Measurements from ENCODE around the gene GPR155.

DNA sequence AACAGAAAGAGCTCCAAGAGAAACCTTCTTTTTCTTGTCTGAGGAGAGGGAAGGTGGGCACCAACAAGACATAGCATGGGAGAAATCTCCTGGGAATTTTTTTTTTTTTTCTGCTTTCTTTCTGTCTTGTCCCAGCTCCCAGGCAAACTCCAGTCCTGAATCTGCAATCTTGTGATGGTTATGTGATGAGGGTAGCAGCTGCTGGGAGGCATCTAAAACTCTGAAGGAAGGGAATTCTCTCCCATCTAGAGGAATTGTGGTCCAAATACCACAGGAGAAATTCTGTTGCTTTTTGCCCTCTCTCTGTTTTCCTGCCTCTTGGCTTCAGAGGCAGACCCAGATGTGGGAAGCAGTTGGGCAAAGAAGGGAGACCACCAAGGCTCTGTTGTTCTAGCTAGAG lies 74.6 kb downstream of the GPR155 start:
- no peak for TF ChIP-seq POLR2AphosphoS5 (IDR thresholded peaks at IDR 0.05)
- no peak for TF ChIP-seq POLR2A (IDR thresholded peaks at IDR 0.05)
- TF ChIP-seq, protein P1, sequence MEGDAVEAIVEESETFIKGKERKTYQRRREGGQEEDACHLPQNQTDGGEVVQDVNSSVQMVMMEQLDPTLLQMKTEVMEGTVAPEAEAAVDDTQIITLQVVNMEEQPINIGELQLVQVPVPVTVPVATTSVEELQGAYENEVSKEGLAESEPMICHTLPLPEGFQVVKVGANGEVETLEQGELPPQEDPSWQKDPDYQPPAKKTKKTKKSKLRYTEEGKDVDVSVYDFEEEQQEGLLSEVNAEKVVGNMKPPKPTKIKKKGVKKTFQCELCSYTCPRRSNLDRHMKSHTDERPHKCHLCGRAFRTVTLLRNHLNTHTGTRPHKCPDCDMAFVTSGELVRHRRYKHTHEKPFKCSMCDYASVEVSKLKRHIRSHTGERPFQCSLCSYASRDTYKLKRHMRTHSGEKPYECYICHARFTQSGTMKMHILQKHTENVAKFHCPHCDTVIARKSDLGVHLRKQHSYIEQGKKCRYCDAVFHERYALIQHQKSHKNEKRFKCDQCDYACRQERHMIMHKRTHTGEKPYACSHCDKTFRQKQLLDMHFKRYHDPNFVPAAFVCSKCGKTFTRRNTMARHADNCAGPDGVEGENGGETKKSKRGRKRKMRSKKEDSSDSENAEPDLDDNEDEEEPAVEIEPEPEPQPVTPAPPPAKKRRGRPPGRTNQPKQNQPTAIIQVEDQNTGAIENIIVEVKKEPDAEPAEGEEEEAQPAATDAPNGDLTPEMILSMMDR (IDR thresholded peaks at IDR 0.05 in 8 of 11, conservative IDR thresholded peaks at IDR 0.05 in 3 of 11): no peak

Measured in spleen (tissue), 7 donors.